Astrocyte of the cerebellum (primary cell): ENCODE results near the gene HDAC2.
"Not testable (repeated sequence)": the region's sequence is repeated elsewhere in the genome, so short reads cannot be mapped to it uniquely, and the experiment has no call there.

Experiments used
- DNase-seq: peaks from one replicate; pipeline ENCODE4 v3.0.0-alpha.2; 2011; ENCODE audit warnings: low read depth
- H3K4me3 ChIP-seq: 2 replicates; pipeline ENCODE4 v1.5.1; 2011; ENCODE audit warnings: mild to moderate bottlenecking, low read depth, low read length, moderate library complexity
- CTCF ChIP-seq: IDR thresholded peaks from 2 replicates; pipeline ENCODE4 v1.5.1; 2012; ENCODE audit warnings: low read length, low read depth, moderate library complexity, mild to moderate bottlenecking; ENCODE audit errors: missing control alignments
- in situ Hi-C: cut with HindIII; loops from 2 replicates; pipeline ENCODE4 v1.10.0; 2017; ENCODE audit warnings: low sequenced_read_pairs

HDAC2 gene

DNA sequence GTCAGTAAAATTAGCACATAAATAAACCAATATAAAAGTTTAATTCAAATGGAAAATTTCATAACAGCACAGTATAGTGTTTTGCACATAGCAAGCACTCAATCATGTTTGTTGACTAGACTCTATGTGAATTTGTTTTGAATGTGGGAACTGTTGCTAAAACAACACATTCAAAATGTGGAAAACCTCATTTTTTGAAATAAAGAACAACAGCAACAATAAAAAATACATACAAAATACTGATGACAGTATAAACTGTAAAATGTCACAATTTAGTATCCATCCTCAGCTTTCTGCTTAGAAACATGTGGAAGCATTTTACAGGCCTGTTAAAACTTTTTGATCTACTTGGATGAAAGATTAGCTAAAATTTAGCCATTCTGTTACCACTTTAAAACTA lies 47.4 kb downstream of the HDAC2 start:
- in situ Hi-C loops = no loop called here
- DNase-seq = no peak
- no peak overlapping the region for H3K4me3 ChIP-seq
- no peak for TF ChIP-seq CTCF

GRCh38 chr6:113921299-113921904 lies 49.5 kb downstream of the HDAC2 start:
- no peak for DNase-seq
- in situ Hi-C loops = no loop called here

GRCh38 chr6:113920663-113921267 lies 50.2 kb downstream of the HDAC2 start:
- TF ChIP-seq CTCF = no peak
- DNase-seq = no peak
- in situ Hi-C loops = no loop called here
- H3K4me3 ChIP-seq = no peak overlapping the region

More at GRCh38 chr6:113921299-113921904, 49.5 kb downstream of the HDAC2 start:
- no peak overlapping the region for H3K4me3 ChIP-seq
- no peak for TF ChIP-seq CTCF

- H3K4me3 ChIP-seq, in situ Hi-C loops, DNase-seq: not testable (repeated sequence)
These were observed 60.7 kb downstream of the HDAC2 start for GRCh38 chr6:113910285-113910684.

DNA sequence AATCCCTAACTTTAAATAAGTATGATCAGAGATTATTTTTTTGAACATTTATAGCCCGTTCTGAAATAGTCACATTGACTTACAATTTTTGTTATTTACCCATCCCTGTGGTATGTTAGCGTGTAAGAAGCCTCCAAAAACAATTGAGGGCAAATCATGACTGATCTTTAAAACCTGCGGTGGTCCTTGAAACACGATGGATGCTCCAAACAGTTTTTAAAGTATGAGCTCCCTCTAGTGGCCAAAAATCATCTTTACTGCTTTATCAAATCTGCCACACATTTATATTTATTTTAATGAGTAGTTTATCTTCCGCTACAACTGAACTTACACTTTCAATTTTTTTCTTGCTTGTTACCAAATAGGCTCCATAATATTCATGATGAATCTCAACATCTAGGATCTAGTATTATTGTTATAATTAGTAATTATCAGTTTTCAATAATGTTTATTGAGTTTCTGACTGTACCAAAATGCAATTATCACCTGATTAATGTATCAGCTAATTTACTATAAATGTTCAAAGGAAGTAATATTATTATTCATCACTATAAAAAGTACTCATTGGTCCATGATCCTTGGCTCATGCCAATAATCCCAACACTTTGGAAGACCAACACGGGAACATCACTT lies 61.6 kb downstream of the HDAC2 start:
- TF ChIP-seq CTCF = peak; percentile 41
- H3K4me3 ChIP-seq = no peak overlapping the region
- in situ Hi-C loops = no loop called here
- peak; percentile 73 for DNase-seq

GRCh38 chr6:113908801-113909200 lies 62.1 kb downstream of the HDAC2 start:
- no peak for TF ChIP-seq CTCF
- DNase-seq = no peak
- in situ Hi-C loops = no loop called here
- no peak overlapping the region for H3K4me3 ChIP-seq

DNA sequence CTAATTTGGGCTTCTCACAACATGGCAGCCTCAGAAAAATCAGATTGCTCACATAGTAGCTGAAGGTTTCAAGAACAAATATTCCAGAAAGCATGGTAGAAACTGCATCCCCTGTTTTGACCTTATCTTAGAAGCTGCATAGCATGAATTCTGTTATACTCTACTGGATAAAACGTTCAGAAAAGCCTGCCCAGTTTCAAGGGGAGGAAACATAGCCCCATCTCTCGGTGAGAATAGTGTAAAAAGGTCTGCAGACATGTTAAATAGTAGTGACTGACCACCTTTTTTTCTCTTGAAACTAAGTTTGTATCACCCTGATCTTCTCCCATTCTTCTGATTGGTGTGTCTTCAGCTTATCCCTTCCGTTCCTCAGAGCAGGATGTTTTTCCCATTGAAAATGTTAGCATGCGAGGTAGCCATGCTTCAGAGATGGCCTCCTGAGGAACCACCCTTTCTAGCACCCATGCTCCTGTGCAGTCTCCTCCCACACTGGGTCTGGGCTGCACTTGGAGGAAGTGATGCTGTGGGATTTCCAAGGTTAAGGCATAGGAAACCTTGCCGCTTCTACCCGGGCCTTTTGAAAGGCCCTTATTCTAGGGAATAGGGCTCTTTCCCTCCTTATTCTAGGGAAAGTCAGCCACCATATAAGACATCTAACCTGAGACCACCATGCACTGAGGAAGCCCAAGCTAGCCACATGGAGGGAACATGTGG lies 63.7 kb downstream of the HDAC2 start:
- in situ Hi-C loops = no loop called here
- no peak overlapping the region for H3K4me3 ChIP-seq
- no peak for TF ChIP-seq CTCF
- DNase-seq = no peak
